ENCODE data around the gene CEP20.
"Not testable (repeated sequence)": the region's sequence is repeated elsewhere in the genome, so short reads cannot be mapped to it uniquely, and the experiment has no call there.

Gene CEP20

GRCh38 chr16:15855704-15856003 lies 32.7 kb downstream of the CEP20 start:
- TF ChIP-seq CTCF (IDR thresholded peaks at IDR 0.05; ENCODE audit: insufficient read depth, low read depth, low read length, missing control alignments) = no peak
- DNase-seq (ENCODE audit: low read depth) = peak; percentile 73
- no peak overlapping the region for H3K4me3 ChIP-seq (ENCODE audit: low read depth, low read length)

GRCh38 chr16:15854906-15855703 lies 33.3 kb downstream of the CEP20 start:
- DNase-seq (ENCODE audit: low read depth) = no peak
- no peak for TF ChIP-seq CTCF (IDR thresholded peaks at IDR 0.05; ENCODE audit: insufficient read depth, low read depth, low read length, missing control alignments)
- no peak overlapping the region for H3K4me3 ChIP-seq (ENCODE audit: low read depth, low read length)

- no peak for TF ChIP-seq CTCF (IDR thresholded peaks at IDR 0.05; ENCODE audit: insufficient read depth, low read depth, low read length, missing control alignments)
- H3K4me3 ChIP-seq (ENCODE audit: low read depth, low read length) = no peak overlapping the region
- no peak for DNase-seq (ENCODE audit: low read depth)
These were observed 34.3 kb downstream of the CEP20 start for GRCh38 chr16:15854061-15854460.

- no peak for DNase-seq (ENCODE audit: low read depth)
- no peak overlapping the region for H3K4me3 ChIP-seq (ENCODE audit: low read depth, low read length)
- TF ChIP-seq CTCF (IDR thresholded peaks at IDR 0.05; ENCODE audit: insufficient read depth, low read depth, low read length, missing control alignments) = no peak
These were observed 35.4 kb downstream of the CEP20 start for GRCh38 chr16:15853021-15853420.

- not testable (repeated sequence) for H3K4me3 ChIP-seq (ENCODE audit: low read depth, low read length); DNase-seq (ENCODE audit: low read depth)
These were observed 37.8 kb downstream of the CEP20 start for GRCh38 chr16:15850555-15850954.

GRCh38 chr16:15849209-15849981 lies 39.0 kb downstream of the CEP20 start:
- no peak for TF ChIP-seq CTCF (IDR thresholded peaks at IDR 0.05; ENCODE audit: insufficient read depth, low read depth, low read length, missing control alignments)
- H3K4me3 ChIP-seq (ENCODE audit: low read depth, low read length) = no peak overlapping the region
- no peak for DNase-seq (ENCODE audit: low read depth)

- DNase-seq (ENCODE audit: low read depth) = no peak
- no peak for TF ChIP-seq CTCF (IDR thresholded peaks at IDR 0.05; ENCODE audit: insufficient read depth, low read depth, low read length, missing control alignments)
- H3K4me3 ChIP-seq (ENCODE audit: low read depth, low read length) = no peak overlapping the region
These were observed 40.7 kb downstream of the CEP20 start for GRCh38 chr16:15847611-15848175.

Data from GM12865 (cell line).